PC-9 (cell line): ENCODE results near the gene HPSE.

Source experiments
- EZH2 ChIP-seq: fragments of 200-600 bp; sonication (generic); IDR thresholded peaks from 2 replicates; pipeline ENCODE4 v1.8.0; 2017; ENCODE audit warnings: antibody characterized with exemption, low read depth
- TF ChIP-seq, protein P1 (sequence below): fragments of 200-600 bp; sonication (generic); conservative IDR thresholded peaks from 2 replicates; pipeline ENCODE4 v1.6.1; 2017; ENCODE audit warnings: mixed run types, antibody characterized with exemption, mild to moderate bottlenecking, moderate library complexity

DNA sequence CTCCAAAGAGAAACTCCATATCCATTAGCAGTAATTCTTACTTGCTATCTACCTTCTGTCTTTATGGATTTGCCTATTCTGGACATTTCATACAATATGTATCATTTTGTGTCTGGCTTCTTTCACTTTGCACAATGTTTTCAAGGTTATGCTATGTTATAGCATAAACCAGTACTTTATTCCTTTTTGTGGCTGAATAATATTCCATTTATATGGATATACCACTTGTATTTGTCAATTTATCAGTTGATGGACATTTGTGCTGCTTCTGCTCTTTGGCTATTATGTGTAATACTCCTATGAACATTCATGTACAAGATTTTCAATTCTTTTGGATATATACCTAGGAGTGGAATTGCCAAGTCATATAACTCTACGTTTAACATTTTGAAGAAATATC is 18.9 kb upstream of the HPSE start:
- TF ChIP-seq, protein P1, sequence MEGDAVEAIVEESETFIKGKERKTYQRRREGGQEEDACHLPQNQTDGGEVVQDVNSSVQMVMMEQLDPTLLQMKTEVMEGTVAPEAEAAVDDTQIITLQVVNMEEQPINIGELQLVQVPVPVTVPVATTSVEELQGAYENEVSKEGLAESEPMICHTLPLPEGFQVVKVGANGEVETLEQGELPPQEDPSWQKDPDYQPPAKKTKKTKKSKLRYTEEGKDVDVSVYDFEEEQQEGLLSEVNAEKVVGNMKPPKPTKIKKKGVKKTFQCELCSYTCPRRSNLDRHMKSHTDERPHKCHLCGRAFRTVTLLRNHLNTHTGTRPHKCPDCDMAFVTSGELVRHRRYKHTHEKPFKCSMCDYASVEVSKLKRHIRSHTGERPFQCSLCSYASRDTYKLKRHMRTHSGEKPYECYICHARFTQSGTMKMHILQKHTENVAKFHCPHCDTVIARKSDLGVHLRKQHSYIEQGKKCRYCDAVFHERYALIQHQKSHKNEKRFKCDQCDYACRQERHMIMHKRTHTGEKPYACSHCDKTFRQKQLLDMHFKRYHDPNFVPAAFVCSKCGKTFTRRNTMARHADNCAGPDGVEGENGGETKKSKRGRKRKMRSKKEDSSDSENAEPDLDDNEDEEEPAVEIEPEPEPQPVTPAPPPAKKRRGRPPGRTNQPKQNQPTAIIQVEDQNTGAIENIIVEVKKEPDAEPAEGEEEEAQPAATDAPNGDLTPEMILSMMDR = no peak
- no peak for TF ChIP-seq EZH2
